LNCaP clone FGC (cell line): ENCODE results near the gene PDCL3.

Source experiments
- DNase-seq: peaks from one replicate; pipeline ENCODE4 v3.0.0-alpha.2; 2011; ENCODE audit warnings: low read depth
- H3K4me3 ChIP-seq: 2 replicates; pipeline ENCODE4 v1.5.1; 2011; ENCODE audit warnings: mild to moderate bottlenecking, low read depth, low read length, control low read depth
- CTCF ChIP-seq: IDR thresholded peaks from 2 replicates; pipeline ENCODE4 v1.5.1; 2012; ENCODE audit warnings: mild to moderate bottlenecking; ENCODE audit not compliant: control insufficient read depth, insufficient read depth; ENCODE audit errors: extremely low read depth

The PDCL3 gene

GRCh38 chr2:100526868-100527267 is 35.9 kb upstream of the PDCL3 start:
- no peak overlapping the region for H3K4me3 ChIP-seq
- no peak for TF ChIP-seq CTCF
- no peak for DNase-seq

- DNase-seq: no peak
- no peak for TF ChIP-seq CTCF
- H3K4me3 ChIP-seq: no peak overlapping the region
Observed at GRCh38 chr2:100527440-100528015, 35.3 kb upstream of the PDCL3 start.

GRCh38 chr2:100529176-100529575 is 33.6 kb upstream of the PDCL3 start:
- no peak for DNase-seq
- no peak overlapping the region for H3K4me3 ChIP-seq
- TF ChIP-seq CTCF: no peak

- no peak for DNase-seq
- no peak overlapping the region for H3K4me3 ChIP-seq
- no peak for TF ChIP-seq CTCF
Observed at GRCh38 chr2:100529900-100530299, 32.9 kb upstream of the PDCL3 start.

GRCh38 chr2:100535855-100536254 is 26.9 kb upstream of the PDCL3 start:
- DNase-seq: no peak
- no peak for TF ChIP-seq CTCF
- H3K4me3 ChIP-seq: no peak overlapping the region

- no peak for TF ChIP-seq CTCF
- DNase-seq: no peak
- H3K4me3 ChIP-seq: no peak overlapping the region
Observed at GRCh38 chr2:100537918-100538317, 24.9 kb upstream of the PDCL3 start.

- H3K4me3 ChIP-seq: no peak overlapping the region
- no peak for TF ChIP-seq CTCF
- no peak for DNase-seq
Observed at GRCh38 chr2:100539221-100539620, 23.6 kb upstream of the PDCL3 start.
